ENCODE measurements around the gene SH3GL1.

SH3GL1 gene, protein sequence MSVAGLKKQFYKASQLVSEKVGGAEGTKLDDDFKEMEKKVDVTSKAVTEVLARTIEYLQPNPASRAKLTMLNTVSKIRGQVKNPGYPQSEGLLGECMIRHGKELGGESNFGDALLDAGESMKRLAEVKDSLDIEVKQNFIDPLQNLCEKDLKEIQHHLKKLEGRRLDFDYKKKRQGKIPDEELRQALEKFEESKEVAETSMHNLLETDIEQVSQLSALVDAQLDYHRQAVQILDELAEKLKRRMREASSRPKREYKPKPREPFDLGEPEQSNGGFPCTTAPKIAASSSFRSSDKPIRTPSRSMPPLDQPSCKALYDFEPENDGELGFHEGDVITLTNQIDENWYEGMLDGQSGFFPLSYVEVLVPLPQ

DNA sequence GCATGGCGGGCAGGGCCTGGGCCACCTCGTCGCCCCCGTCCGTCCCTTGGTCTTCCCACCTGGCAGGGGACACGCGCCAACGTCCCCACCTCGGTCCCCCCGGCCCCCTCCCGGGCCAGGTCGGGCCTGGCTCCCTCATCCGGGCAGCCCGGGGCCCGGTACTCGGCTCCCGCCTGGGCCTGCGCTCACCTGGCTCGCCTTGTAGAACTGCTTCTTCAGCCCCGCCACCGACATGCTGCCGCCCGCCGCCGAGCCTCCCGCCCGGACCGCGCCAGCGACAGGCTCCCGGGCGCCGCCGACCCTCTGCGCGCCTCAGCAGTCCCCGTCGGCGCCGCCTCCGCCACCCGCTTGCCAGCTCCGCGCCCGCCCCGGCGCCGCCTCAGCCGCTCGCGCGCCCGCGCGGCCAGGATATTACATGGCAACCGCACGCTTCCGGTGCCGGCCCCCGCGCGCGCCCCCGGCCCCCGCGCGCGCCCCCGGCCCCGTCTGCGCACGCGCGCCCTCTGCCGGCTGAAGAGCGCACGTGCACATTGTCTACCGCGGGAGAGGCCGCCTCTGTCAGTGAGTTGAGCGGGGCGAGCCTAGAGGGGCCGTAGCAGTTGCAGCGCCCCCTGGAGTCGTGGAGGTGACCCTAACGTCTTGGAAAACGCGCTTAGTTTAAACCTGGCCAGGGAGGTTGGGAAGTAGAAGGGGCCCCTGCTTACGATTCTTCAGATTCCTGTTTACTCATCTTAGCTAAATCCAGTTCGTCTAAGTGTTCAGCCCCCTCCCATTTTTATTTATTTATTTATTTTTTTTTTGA, at the start of gene SH3GL1:
Gene SH3GL1 (minus strand): TSS at position 413 of the 802 bp plus-strand sequence. CDS start 179 bp downstream, at position 234.
- peak; percentile 91 to 92 for DNase-seq

DNA sequence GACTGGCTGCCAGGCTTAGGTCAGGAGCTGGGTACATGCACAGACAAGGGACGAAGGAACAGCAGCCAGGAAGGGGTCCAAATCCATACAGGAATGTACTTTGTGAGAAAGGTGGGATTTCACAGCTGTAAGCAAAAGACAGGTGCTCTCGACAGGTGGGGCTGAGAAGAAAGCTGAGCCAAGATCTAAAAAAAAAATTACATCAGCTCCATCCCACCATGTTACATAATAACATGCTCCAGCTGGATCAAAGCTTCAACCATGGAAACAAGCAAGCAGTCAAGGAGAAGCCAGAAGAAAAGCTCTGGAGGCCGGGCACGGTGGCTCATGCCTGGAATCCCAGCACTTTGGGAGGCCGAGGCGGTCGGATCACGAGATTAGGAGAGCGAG, 49.3 kb upstream of the SH3GL1 start:
- DNase-seq: no peak

DNA sequence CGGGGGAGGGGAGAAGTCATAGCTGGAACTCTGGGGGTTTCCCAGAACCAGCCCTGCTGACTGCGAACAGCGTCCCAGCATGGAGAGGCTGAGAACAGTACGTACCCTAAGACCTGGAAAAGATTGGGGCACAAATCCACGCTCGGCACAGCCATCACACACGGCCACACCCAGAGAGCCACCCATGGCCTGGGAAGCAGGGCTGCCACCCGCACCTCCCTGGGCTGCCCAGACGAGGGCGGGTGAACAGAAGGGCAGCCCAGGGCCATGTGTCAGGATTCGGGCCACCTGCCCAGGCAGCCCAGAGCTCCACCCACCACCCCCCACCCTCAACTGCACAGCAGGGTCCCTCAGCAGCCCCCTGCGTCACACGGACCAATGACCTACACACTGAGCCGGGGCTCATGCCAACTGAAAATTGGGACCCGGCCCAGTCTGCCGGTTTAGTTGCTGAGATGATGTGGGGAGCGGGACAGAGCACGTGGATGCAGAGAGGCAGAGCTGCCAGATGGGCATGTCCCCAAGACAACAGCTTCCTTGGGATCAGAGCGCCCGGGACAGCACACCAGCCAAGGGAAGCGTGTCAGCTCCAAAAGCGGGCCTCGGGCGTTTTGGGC, 48.8 kb upstream of the SH3GL1 start:
- DNase-seq: no peak

DNA sequence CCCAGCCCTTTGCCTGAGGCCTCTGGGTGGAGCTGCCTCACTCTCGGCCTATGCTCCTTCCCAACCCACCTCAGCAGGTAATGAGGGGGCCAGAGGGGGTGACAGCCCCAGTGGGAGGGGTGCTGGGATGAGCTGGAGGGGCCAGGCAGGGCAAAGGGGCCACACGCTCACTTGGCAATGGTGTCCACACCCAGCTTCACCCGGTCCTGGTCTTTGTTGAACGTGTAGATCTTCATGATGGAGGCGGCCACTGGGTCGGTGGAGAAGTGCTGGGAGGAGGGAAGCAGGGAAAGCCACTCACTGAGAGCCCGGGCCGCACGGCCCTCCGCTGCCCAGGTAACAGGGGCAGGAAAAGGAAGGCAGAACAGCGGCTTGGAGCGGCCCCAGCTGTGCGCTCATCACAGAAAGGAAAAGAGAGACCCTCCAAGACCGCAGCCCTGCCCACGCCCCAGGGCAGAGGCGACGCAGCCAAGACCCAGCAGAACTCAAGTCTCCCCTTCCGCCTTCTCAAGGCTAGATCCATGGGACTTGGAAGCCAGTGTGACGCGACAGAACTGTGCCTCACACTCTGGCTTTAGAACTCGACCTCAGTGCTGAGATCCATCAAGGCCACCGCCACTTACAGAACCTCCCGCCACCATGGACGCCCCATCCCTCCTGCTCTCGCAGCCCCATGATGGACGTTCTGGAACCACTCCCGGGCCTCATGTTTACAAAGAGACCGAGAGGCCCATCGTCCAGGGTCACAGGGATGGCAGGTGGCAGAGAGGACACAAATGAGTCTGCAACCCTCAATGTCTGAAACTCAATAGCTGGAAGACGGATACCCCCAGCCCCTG, 48.0 kb upstream of the SH3GL1 start:
- no peak for DNase-seq

DNA sequence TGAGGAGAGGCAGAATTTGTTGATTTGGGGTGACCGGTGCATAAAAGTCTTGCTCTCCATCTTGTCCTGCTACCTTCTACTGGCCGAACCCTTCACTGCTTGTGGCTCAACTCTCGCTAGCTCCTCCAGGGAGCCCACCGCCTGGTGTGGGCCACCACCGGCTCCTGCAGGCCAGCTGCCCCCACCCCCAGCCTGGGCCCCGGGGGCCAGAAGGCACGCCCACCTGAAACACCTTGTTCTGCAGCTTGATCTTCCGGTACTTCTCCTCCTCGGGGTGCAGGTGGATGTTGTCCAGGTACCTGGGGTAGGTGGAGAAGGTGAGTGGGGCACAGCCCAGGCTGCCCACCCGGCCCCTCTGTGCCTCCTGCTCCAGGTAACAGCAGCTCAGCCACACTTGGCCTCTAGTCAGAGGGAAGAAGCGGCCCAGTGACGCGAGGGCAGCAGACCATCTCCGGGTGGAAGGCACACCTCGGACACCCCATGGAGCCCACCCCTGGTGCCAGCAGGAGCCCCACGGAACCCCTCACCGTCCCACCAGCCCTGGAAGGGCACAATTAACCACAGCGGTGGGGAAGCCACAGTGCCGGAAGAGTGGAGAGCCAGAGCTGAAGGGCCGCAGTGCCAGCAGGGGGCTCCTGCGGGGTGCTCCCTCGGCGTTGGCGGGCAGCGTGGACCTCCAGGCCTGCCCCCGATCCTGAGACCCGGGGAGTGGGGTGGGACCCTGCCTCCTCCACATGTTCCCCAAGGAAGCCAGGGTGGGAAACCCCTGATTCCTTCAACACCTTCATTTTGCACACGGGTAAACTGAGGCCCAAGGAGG, 47.2 kb upstream of the SH3GL1 start:
- no peak for DNase-seq

DNA sequence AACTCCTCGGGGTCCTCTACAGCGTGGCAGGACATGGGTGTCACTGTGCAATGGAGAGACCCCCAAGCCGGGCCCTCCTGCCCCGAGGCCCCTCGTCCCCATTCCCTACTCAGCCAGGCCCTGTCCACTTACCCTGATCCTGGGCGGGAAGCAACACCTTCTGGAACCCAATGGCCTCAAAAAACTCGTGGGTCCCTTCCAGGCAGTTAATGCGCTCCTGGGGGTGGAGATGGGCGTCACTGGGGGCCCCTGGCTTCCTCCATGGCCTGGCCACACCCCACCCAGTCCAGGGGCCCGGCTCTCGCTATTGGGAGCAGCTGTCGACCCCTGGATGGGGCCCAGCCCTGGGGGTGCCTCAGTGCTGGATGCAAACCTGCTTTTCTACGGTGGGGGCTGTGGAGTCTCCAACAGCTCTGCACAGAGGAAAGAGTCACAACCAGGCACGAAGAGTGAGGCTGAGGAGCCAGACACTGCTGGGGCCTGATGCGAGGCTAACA, 46.4 kb upstream of the SH3GL1 start:
- DNase-seq: no peak

DNA sequence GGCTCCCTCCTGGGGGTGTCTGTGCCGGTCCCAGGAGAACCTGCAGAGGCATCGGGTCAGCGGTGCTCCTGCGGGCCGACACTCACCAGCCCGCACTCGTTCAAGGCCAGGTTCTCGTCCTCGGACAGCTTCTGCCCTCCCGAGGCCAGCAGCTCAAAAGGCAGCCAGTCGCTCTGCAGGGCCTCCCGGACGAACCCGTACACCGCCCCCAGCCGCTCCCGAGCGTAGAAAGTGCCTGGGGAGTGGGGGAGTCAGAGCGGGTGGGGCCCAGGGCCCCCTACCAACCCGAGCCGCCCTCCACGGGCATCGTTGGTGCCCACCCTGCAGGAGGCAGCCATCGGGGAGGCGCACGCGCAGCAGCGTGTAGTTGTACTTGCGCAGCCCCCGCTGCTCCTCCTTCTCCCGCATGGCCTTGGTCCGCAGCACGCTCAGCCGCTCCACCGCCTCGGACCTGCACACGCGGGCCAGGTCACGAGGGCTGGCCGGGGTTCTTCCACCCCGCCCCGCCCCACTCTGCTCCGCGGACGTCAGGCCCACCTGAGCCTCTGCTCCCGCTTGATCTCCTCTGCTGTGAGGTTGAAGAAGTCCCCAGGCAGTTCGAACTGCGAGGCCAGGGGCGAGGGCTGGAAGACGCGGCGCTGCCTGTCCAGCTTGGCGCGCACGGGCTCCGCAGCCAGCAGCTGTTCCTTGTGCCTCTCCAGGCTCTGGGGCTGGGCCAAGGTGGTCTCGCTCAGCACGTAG, 45.8 kb upstream of the SH3GL1 start:
- DNase-seq: no peak

DNA sequence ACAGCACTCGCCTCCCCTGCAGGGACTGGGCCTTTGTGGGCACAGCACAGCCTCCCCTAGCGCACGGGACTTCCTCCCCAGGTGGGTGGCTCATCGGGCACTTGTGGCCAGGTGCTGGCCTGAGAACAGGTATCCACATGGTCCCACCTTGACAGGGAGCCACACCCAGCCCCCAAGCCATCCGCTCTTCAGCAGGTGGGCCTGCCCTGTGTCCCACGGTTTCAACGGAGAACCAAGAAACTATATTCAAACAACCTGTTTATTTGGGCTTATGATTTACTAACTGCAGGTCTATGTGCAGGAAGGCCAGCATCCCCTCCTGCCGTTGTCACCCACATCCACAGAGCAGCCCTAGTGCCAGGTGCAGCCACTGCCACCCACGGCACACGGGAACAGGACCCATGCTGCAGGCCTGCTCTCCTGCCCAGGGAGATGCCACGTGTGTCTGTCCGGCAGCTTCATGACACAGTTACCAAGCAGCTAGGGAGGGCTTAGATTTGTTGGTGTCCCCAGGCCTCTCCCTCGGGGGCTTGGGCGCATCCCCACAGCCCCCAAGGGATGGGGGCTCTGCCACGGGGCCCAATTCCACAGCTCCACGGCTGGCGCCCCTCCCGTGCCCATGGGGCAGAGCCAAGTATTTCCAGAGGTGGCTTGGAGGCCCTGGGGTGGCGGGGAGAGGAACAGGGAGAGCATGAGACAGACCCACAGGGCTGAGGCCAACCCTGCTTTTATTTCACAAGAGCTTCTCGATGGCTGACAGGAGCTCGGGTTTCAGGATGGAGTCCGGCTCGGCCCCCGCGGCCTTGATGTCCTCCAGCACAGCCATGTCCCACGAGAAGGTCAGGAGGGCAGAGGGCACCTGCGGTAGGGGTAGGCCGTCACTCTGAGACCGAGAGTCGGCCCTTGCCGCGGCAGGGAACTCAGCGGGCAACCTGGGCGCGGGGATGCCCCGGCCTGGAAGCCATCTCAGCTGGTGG, 44.7 kb upstream of the SH3GL1 start:
- no peak for DNase-seq

DNA sequence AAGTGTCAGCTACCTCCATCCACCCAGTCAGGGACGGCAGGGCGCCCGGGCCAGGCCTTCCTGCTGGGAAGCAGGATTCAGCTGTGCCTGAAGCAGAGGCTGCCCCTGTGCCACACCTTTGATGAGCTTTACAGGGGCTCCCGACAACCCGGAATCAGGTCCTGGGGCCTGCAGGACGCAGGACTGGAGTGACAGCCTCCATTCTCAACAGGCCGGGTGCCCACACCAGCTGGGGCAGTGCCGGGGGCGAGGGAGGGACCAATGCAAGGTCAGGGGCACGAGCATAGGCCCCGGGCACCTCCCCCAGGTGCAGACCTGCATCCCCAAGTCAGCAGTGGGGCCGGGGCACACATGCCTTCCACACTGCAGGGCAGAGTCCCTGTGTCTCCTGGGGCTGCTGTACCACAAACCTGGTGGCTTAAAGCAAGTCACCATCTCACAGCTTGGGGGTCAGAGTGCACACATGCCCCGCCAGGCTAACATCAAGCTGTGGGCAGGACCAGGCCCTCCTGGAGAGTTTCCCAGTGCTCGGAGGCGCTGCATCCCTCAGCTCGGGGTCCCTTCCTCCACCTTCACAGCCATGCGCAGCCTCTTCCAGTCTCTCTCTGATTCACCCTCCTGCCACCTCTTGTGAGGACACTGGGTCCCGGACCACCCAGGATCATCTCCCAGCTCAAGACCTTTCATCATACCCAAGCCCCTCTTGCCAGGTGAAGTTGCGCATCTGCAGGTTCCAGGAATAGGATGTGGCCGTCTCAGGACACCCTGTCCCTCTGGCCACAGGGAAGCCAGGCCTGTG, 43.8 kb upstream of the SH3GL1 start:
- DNase-seq: no peak

DNA sequence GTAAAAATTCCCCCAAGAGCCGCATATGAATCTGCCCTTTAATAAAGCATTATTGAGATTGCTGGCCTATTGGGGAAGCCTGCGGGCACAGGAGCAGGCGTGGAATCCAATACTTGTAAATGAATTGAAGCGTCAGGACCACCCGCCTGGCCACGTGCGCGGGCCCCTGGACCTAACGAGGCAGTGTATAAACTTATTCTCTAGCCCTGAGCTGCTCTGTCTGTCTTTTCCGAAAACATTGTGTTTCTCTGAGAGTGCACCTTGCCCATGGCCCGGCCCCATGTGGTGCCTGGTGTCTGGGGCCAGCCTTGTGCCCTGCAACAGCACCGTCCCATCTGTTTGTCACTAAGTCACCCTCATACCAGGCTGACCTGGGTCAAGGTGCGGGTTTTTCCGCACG, 42.8 kb upstream of the SH3GL1 start:
- DNase-seq: no peak

DNA sequence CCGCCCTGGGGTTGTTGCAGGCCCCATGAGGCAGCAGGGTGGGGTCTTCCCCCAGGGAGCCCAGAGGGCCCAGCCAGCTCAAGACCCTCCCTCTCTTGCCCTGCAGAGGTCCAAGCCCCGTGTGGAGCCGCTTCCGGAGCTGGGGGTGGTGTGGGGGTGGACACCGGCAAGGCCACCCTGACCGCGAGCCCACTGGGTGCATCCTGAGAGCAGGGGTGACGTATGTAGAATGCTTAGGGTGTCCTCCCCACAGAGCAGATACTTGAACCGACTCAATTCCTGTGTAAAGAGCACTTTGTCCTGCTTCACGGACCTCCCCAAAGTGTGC, 42.4 kb upstream of the SH3GL1 start:
- DNase-seq: no peak

DNA sequence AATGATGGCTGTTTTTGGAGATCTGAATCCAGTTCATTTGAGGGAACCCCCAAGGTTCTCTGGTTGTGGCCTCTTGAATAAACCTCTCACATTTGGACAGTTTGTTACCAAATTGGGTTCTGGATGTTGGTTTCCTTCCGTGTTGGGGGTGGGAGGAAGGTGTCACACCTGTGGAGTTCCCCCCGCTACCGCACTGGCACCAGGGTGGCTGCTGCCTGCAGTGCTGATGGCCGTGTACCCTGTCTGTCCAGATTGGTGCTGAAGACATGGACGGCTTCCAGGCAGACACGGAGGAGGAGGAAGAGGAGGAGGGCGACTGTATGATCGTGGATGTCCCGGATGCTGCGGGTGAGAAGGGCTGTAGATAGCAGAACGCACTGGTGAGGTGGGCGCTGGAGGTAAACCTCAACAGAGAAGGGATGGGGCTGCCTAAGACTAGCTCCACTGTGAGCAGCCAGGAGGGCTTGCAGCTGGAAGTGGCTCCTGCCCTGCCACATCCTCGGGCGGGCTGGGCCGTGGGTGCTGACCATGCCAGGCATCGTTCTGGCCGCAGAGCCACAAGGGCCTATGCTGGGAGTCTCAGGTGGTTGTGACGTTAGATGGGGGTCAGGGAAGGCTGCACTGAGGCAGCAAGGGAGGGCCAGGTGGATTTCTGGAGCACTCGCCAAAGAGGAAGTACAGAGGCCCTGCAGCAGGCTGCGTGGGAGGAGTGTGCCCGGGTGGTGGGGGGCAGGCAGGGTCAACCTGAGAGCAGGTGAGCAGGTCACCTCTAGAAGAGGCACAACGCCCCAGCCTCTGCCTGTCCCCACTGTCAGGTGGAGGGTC, 41.9 kb upstream of the SH3GL1 start:
- no peak for DNase-seq

DNA sequence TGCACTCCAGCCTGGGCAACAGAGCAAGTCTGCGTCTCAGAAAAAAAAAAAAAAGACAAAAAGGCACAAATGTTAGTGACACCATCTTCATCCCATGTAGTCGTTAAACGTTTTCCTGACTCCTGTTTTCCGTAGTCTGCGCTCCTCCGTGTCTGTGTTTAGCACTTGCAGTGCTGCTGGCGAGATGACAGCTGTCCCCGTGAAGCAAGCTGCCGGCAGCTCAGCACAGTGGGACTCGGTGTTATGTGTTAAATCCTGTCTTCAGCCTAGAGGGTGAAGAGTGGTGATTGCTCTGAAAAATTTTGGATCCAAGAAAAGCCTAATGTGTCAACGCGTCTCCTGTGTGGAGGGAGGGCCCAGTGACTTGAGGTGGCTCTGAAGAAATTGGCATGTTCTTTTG, 38.9 kb upstream of the SH3GL1 start:
- DNase-seq: no peak

DNA sequence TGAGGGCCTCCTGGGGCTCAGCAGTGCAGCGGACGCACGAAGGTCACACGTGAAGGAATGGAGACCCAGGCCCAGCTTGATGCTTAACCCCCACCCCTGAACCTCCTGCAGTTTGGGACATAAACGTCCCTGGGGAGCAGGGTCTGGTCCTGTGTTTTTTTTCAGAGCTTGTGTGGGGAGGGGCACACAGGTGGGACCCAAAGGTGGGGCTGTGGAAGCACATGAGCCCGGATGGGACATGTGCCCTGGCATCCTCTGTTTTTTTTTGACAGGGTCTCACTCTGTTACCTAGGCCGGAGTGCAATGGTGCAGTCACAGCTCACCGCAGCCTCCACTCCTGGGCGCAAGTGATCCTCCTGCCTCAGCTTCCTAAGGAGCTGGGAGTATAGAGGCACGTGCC, 36.8 kb upstream of the SH3GL1 start:
- no peak for DNase-seq

DNA sequence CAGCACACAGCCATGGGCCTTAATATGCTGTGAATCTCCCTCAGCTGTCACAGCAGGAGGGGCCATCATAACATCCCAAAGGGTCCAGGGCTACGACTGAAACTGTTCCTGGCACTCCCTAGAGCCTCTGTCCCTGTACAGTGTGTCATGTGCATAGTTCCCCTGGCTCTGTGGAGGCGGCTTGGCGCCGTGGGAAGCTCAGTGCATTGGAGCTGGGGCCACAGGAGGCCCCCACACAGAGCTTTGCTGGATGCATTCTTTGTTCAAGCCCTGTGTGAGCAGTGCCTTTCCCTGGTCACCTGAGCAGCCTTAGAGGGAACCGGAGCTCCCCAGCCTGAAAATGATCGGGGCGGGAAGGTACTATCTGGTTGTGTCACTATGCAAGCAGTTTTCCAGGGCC, 35.9 kb upstream of the SH3GL1 start:
- DNase-seq: no peak

DNA sequence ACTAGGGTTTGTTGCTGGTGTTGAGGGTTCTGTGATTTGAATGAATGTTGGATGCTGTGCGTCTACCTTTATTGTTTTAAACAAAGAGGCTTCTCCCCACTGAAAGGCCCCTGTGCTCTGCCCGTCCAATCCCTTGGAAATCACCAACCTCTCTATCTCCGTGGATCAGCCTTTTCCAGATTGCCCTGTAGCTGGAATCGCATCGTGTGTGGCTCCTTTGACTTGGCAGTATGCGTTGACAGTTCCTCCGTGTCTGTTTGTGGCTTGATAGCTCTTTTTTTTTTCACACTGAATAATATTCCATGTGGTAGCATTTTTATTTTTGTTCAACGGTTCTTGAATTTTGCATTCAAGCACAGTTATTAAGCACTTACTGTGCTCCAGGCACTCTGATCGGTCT, 34.0 kb upstream of the SH3GL1 start:
- no peak for DNase-seq

DNA sequence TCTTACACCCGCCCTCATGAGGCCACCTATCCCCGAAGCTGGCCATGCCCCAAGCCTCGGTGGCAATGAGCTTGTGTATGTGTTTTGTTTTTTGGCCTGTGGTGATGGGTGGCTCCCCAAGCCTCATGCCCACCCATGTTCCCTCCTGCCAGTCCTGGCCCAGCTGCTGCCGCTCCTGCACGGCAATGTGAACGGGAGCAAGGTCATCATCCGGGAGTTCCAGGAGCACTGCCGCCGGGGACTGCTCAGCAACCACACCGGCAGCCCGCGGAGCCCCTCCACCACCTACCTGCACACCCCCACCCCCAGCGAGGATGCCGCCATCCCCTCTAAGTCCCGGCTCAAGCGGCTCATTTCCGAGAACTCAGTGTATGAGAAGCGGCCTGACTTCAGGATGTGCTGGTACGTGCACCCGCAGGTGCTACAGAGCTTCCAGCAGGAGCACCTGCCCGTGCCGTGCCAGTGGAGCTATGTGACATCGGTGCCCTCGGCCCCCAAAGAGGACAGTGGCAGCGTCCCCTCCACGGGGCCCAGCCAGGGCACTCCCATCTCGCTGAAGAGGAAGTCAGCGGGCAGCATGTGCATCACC, 32.7 kb upstream of the SH3GL1 start:
- DNase-seq: no peak

Measured in CD4-positive, alpha-beta T cell treated with Interleukin-1 beta for 1 hour (primary cell).